ENCODE measurements around the gene ZC3H4. TPM values are rescaled to one million over a fixed set of nuclear protein-coding genes. Genes with fewer than 3 reads are reported as not detected.

ZC3H4 gene
- total and polyA plus RNA-seq, 10 of the 15 experiments (the other 5 are each of a cell fraction or from before 2014, with no cell fraction given): 5.1 to 86.3 (median 15.5) TPM

GRCh38 chr19:47130120-47130588 is 16.6 kb upstream of the ZC3H4 start:
- H3K9ac ChIP-seq (ENCODE audit: control insufficient read depth, insufficient read depth, low read length): no peak overlapping the region

More at GRCh38 chr19:47130120-47130588, 16.6 kb upstream of the ZC3H4 start:
- ATAC-seq (no peak), DNase-seq (ENCODE audit: low read depth, low spot score) (no peak), FAIRE-seq (no peak)
- 86% methylated on average over 8 of the region's 8 CpGs for WGBS (ENCODE audit: insufficient coverage, insufficient replicate concordance, low lambda C conversion rate, missing lambda C conversion rate)
- ChIA-PET RAD21 (ENCODE audit: unreplicated experiment) (interaction anchor here (0.6 to 2.5 kb wide), 2 partner anchors 13 to 113 kb away, joined by 3 to 26 read pairs; no protein-coding TSS in a partner anchor), POLR2A (interaction anchor here (0.6 to 4.4 kb wide), 3 partner anchors 17 to 60 kb away, joined by 3 to 45 read pairs (median 3); partner anchors contain the start of gene ZC3H4), CTCF (interaction anchor here (2.8 to 5.2 kb wide), 4 partner anchors 49 to 117 kb away, joined by 15 to 77 read pairs (median 28); no protein-coding TSS in a partner anchor), SMC1A (ENCODE audit: uncharacterized antibody, unreplicated experiment) (interaction anchor here (1.0 to 3.4 kb wide), 4 partner anchors 17 to 117 kb away, joined by 3 to 26 read pairs (median 16); partner anchors contain the start of gene ZC3H4)
- in situ Hi-C loops (cut with MboI): no loop called here
- Histone ChIP-seq H3K9me3 (replicated peaks; ENCODE audit: control insufficient read depth, insufficient read depth, low read length) (peaks cover 3% of the 10 kb centered on the region; the same call in 1 of the 3 replicates), H3K27ac (ENCODE audit: control insufficient read depth, insufficient read depth) (no peak overlapping the region), H3K36me3 (ENCODE audit: control insufficient read depth in 2 of 2, insufficient read depth in 2 of 2, low read length in 1 of 2) (no peaks in the 10 kb centered on the region; a peak in 1 of 4 replicates), H3K79me2 (ENCODE audit: control insufficient read depth, insufficient read depth, low read length) (peaks cover 43% of the 10 kb centered on the region), H3K4me3 (no peak overlapping the region), H3K27me3 (replicated peaks in 1 of 2; ENCODE audit: control insufficient read depth in 2 of 2, insufficient read depth in 2 of 2, low read length in 1 of 2) (no peaks in the 10 kb centered on the region), H4K20me1 (ENCODE audit: control insufficient read depth, insufficient read depth) (no peaks in the 10 kb centered on the region), H3K4me1 (ENCODE audit: control insufficient read depth, insufficient read depth, low read length) (no peaks in the 10 kb centered on the region; the same call in 1 of the 2 replicates), H3K4me2 (ENCODE audit: control insufficient read depth, insufficient read depth) (peak overlapping the region; percentile 26), H2AFZ (ENCODE audit: control insufficient read depth, low read depth, low read length) (peak overlapping the region; percentile 77)
- intact Hi-C loops (cut with micrococcal nuclease; ENCODE audit: unreplicated experiment): loop anchor here (1.0 kb wide), 1 partner anchor 114 kb away; no protein-coding TSS in a partner anchor
- BruUV-seq (replicated peaks): no TSS peak
- TF ChIP-seq TCF12 (IDR thresholded peaks at IDR 0.05; ENCODE audit: low read depth, low read length): no peak
- no peak for TF ChIP-seq MTA2 (IDR thresholded peaks at IDR 0.05; ENCODE audit: low read depth)
- no peak for TF ChIP-seq BHLHE40 (IDR thresholded peaks at IDR 0.05; ENCODE audit: borderline replicate concordance in 1 of 2, low read depth in 2 of 2, low read length in 1 of 2)
- TF ChIP-seq BRCA1 (IDR thresholded peaks at IDR 0.05; ENCODE audit: low read depth, low read length): no peak
- no peak for TF ChIP-seq HCFC1 (IDR thresholded peaks at IDR 0.05; ENCODE audit: low read length)
- TF ChIP-seq MTA3 (IDR thresholded peaks at IDR 0.05; ENCODE audit: borderline replicate concordance, low read length): no peak
- no peak for TF ChIP-seq MLLT1 (IDR thresholded peaks at IDR 0.05)
- no peak for TF ChIP-seq POLR2AphosphoS5 (IDR thresholded peaks at IDR 0.05; ENCODE audit: low read length)
- TF ChIP-seq BCL11A (IDR thresholded peaks at IDR 0.05; ENCODE audit: low read depth, low read length): no peak
- TF ChIP-seq FOXM1 (IDR thresholded peaks at IDR 0.05; ENCODE audit: low read depth, low read length): no peak
- no peak for TF ChIP-seq SMARCA5 (IDR thresholded peaks at IDR 0.05)
- no peak for TF ChIP-seq NFYB (IDR thresholded peaks at IDR 0.05; ENCODE audit: insufficient read depth, low read depth, low read length)
- TF ChIP-seq HDAC2 (IDR thresholded peaks at IDR 0.05): no peak
- TF ChIP-seq SREBF2 (IDR thresholded peaks at IDR 0.05; ENCODE audit: low read length): no peak

Data from GM12878 (cell line).